Osteoblast (primary cell): ENCODE measurements around the gene ITGB1. TPM values are rescaled to one million over a fixed set of nuclear protein-coding genes. Genes with fewer than 3 reads are reported as not detected.

Experiments
- DNase-seq: peaks from one replicate; pipeline ENCODE4 v3.0.0; 2011; ENCODE audit warnings: low spot score, mixed read lengths; ENCODE audit not compliant: insufficient read length; ENCODE audit errors: missing footprints
- H2AFZ ChIP-seq: 2 replicates; pipeline ENCODE4 v1.6.0; 2011; ENCODE audit warnings: mild to moderate bottlenecking, low read length
- H3K27ac ChIP-seq: 2 replicates; pipeline ENCODE4 v1.5.1; 2011; ENCODE audit warnings: mild to moderate bottlenecking, low read depth, low read length, moderate library complexity
- H3K27me3 ChIP-seq: 2 replicates; pipeline ENCODE4 v1.6.0; 2012; ENCODE audit warnings: mild to moderate bottlenecking, control low read depth, inconsistent platforms, low read length, moderate library complexity; ENCODE audit not compliant: insufficient read depth
- H3K36me3 ChIP-seq: 2 replicates; pipeline ENCODE4 v1.5.1; 2011; ENCODE audit warnings: mild to moderate bottlenecking, low read length, control low read depth, moderate library complexity; ENCODE audit not compliant: insufficient read depth
- H3K4me1 ChIP-seq: 2 replicates; pipeline ENCODE4 v1.5.1; 2011; ENCODE audit warnings: mild to moderate bottlenecking, low read length, control low read depth, moderate library complexity; ENCODE audit not compliant: insufficient read depth
- H3K4me2 ChIP-seq: 2 replicates; pipeline ENCODE4 v1.6.0; 2011; ENCODE audit warnings: mild to moderate bottlenecking, low read length; ENCODE audit not compliant: insufficient read depth
- H3K4me3 ChIP-seq: fragments of 200-600 bp; sonication (generic); 3 replicates; pipeline ENCODE4 v1.5.1; 2012; ENCODE audit warnings: mild to moderate bottlenecking, low read length, inconsistent platforms; ENCODE audit not compliant: insufficient read depth
- H3K79me2 ChIP-seq: 2 replicates; pipeline ENCODE4 v1.6.0; 2012; ENCODE audit warnings: mild to moderate bottlenecking, low read length, control low read depth, inconsistent platforms; ENCODE audit not compliant: insufficient read depth
- H3K9me3 ChIP-seq: 2 replicates; pipeline ENCODE4 v1.5.1; 2011; ENCODE audit warnings: low read depth, low read length, control low read depth
- H4K20me1 ChIP-seq: 2 replicates; pipeline ENCODE4 v1.6.0; 2012; ENCODE audit warnings: mild to moderate bottlenecking, low read length, control low read depth; ENCODE audit not compliant: insufficient read depth
- CTCF ChIP-seq: IDR thresholded peaks from 2 replicates; pipeline ENCODE4 v1.5.1; 2011; ENCODE audit warnings: mild to moderate bottlenecking, low read depth, low read length, moderate library complexity; ENCODE audit errors: extremely low read depth
- total RNA-seq: library from RNA; depleted of rRNA; stranded (reverse); fragments of >200 nt; gene quantifications from 2 replicates; pipeline ENCODE4 v1.2.3, GENCODE V29; 2012

The ITGB1 gene
- total RNA-seq, 1 donor = 1,742 TPM

- Histone ChIP-seq H3K4me1 (peaks cover 69% of the 10 kb centered on the region), H3K27ac (peak overlapping the region; percentile 64), H4K20me1 (peaks cover 92% of the 10 kb centered on the region), H3K79me2 (peaks cover 100% of the 10 kb centered on the region), H3K36me3 (peaks cover 38% of the 10 kb centered on the region), H3K27me3 (no peaks in the 10 kb centered on the region), H3K4me3 (no peak overlapping the region), H2AFZ (no peak overlapping the region), H3K4me2 (peak overlapping the region; percentile 10), H3K9me3 (no peaks in the 10 kb centered on the region)
- no peak for TF ChIP-seq CTCF
- no peak for DNase-seq
Measured at GRCh38 chr10:32939296-32940111, 18.5 kb downstream of the ITGB1 start.

- Histone ChIP-seq H3K27me3 (no peaks in the 10 kb centered on the region), H3K9me3 (no peaks in the 10 kb centered on the region), H3K36me3 (peaks cover 47% of the 10 kb centered on the region), H3K4me1 (peaks cover 62% of the 10 kb centered on the region), H3K27ac (peak overlapping the region; percentile 64), H3K4me3 (peak overlapping the region; percentile 39), H3K79me2 (peaks cover 100% of the 10 kb centered on the region), H2AFZ (no peak overlapping the region), H4K20me1 (peaks cover 88% of the 10 kb centered on the region), H3K4me2 (peak overlapping the region; percentile 60)
- DNase-seq = peak; percentile 56
- no peak for TF ChIP-seq CTCF
Measured at GRCh38 chr10:32938554-32939061, 19.4 kb downstream of the ITGB1 start.

GRCh38 chr10:32937911-32938424, 20.1 kb downstream of the ITGB1 start:
- no peak overlapping the region for H2AFZ ChIP-seq
- H3K27me3 ChIP-seq = no peaks in the 10 kb centered on the region
- no peak for TF ChIP-seq CTCF
- H3K4me2 ChIP-seq = peak overlapping the region; percentile 60
- peaks cover 86% of the 10 kb centered on the region for H4K20me1 ChIP-seq
- peaks cover 100% of the 10 kb centered on the region for H3K79me2 ChIP-seq
- DNase-seq = peak; percentile 69
- H3K27ac ChIP-seq = peak overlapping the region; percentile 64
- no peaks in the 10 kb centered on the region for H3K9me3 ChIP-seq
- H3K4me3 ChIP-seq = peak overlapping the region; percentile 6
- peaks cover 56% of the 10 kb centered on the region for H3K4me1 ChIP-seq
- H3K36me3 ChIP-seq = peaks cover 53% of the 10 kb centered on the region

- H3K4me2 ChIP-seq = no peak overlapping the region
- no peaks in the 10 kb centered on the region for H3K27me3 ChIP-seq
- H3K36me3 ChIP-seq = peaks cover 83% of the 10 kb centered on the region
- H3K79me2 ChIP-seq = peaks cover 99% of the 10 kb centered on the region
- no peak overlapping the region for H2AFZ ChIP-seq
- H4K20me1 ChIP-seq = peaks cover 46% of the 10 kb centered on the region
- DNase-seq = no peak
- no peak overlapping the region for H3K4me3 ChIP-seq
- H3K27ac ChIP-seq = peak overlapping the region; percentile 8
- H3K9me3 ChIP-seq = no peaks in the 10 kb centered on the region
- no peak for TF ChIP-seq CTCF
- H3K4me1 ChIP-seq = peaks cover 2% of the 10 kb centered on the region
Measured at GRCh38 chr10:32932225-32932729, 25.8 kb downstream of the ITGB1 start.
